A549 (cell line): ENCODE data around the gene RMND5A. TPM values are rescaled to one million over a fixed set of nuclear protein-coding genes. Genes with fewer than 3 reads are reported as not detected.

Experiments used
- ATAC-seq, 2 experiments: fragments of 200-7000 bp in 1 of 2; fragments of >200 bp in 1 of 2; cut with Nextera tagmentation in 1 of 2; cut with Tn5 transposase in 1 of 2; 3 replicates each; pipeline versions ENCODE4 v1.8.0 to v1.9.1; 2018 to 2020; ENCODE audit warnings: mild to moderate bottlenecking in 1 of 2, moderate library complexity in 1 of 2
- CTCF ChIA-PET: fragments of 300-600 bp; sonication (Branson Sonifier 250); formaldehyde crosslinking; extraction: SDS; loops from one replicate; lab custom pipeline; 2021; ENCODE audit warnings: antibody characterized with exemption, inconsistent platforms; lab: Yijun Ruan, JAX
- POLR2A ChIA-PET: fragments of 350-600 bp; formaldehyde crosslinking; extraction: SDS; loops from one replicate; lab custom pipeline; 2021; ENCODE audit warnings: antibody characterized with exemption, inconsistent platforms; lab: Yijun Ruan, JAX
- DNase-seq, 2 experiments: peaks; one replicate each; pipeline versions ENCODE4 v3.0.0 to v3.0.0-alpha.2; 2011 to 2016; ENCODE audit warnings: low read depth in 1 of 2, low spot score in 1 of 2
- FAIRE-seq: peaks from 2 replicates; lab custom pipeline; 2011; peaks lifted over from hg19 to GRCh38; lab: Jason Lieb, UNC
- H3K27ac ChIP-seq, 2 experiments: fragments of >200 bp; sonication (Bioruptor Twin); formaldehyde crosslinking; 3 replicates each; pipeline ENCODE4 v1.5.1; 2016 to 2017
- H3K4me1 ChIP-seq: fragments of >200 bp; sonication (Bioruptor Twin); formaldehyde crosslinking; 3 replicates; pipeline ENCODE4 v1.6.1; 2016
- H3K4me2 ChIP-seq: fragments of >200 bp; sonication (Bioruptor Twin); formaldehyde crosslinking; 3 replicates; pipeline ENCODE4 v1.6.1; 2016
- H3K4me3 ChIP-seq: fragments of >200 bp; sonication (Bioruptor Twin); formaldehyde crosslinking; 3 replicates; pipeline ENCODE4 v1.5.1; 2016
- H3K9me3 ChIP-seq: fragments of >200 bp; sonication (Bioruptor Twin); formaldehyde crosslinking; 3 replicates; pipeline ENCODE4 v1.6.1; 2016
- CBX2 ChIP-seq: fragments of 200-600 bp; sonication (generic); IDR thresholded peaks from 2 replicates; pipeline ENCODE4 v1.6.1; 2016; ENCODE audit warnings: low read depth, mild to moderate bottlenecking, borderline replicate concordance
- CEBPB ChIP-seq, 2 experiments: fragments of >200 bp in 1 of 2; sonication (Bioruptor Twin) in 1 of 2; formaldehyde crosslinking in 1 of 2; IDR thresholded peaks; 2 replicates each; pipeline ENCODE4 v1.6.1; 2012 to 2016
- CHD2 ChIP-seq: fragments of 150-350 bp; IDR thresholded peaks from 2 replicates; pipeline ENCODE4 v1.6.1; 2014; ENCODE audit warnings: low read length; ENCODE audit not compliant: partially characterized antibody
- CHD4 ChIP-seq: fragments of 200-600 bp; sonication (generic); IDR thresholded peaks from 2 replicates; pipeline ENCODE4 v1.6.1; 2016; ENCODE audit warnings: antibody characterized with exemption, mild to moderate bottlenecking, borderline replicate concordance
- E2F6 ChIP-seq: IDR thresholded peaks from 2 replicates; pipeline ENCODE4 v1.6.1; 2012; ENCODE audit warnings: low read depth, borderline replicate concordance
- ESRRA ChIP-seq: fragments of 150-350 bp; IDR thresholded peaks from 2 replicates; pipeline ENCODE4 v1.6.1; 2014; ENCODE audit warnings: mild to moderate bottlenecking, low read length, borderline replicate concordance
- FOSB ChIP-seq: fragments of 250-450 bp; sonication (Bioruptor Pico); IDR thresholded peaks from 2 replicates; pipeline ENCODE4 v1.5.0; 2020; ENCODE audit warnings: mild to moderate bottlenecking, moderate library complexity
- FOSL2 ChIP-seq, 2 experiments: fragments of 450-650 bp in 1 of 2; fragments of >200 bp in 1 of 2; sonication (Bioruptor Twin) in 1 of 2; formaldehyde crosslinking; IDR thresholded peaks; 2 replicates each; pipeline versions ENCODE4 v1.5.0 to v1.6.1; 2016 to 2020; ENCODE audit warnings: mild to moderate bottlenecking in 1 of 2, moderate library complexity in 1 of 2
- FOXS1 ChIP-seq: fragments of 250-450 bp; sonication (Bioruptor Pico); IDR thresholded peaks from 2 replicates; pipeline ENCODE4 v1.5.0; 2020; ENCODE audit warnings: mild to moderate bottlenecking, moderate library complexity
- GATA3 ChIP-seq: IDR thresholded peaks from 2 replicates; pipeline ENCODE4 v1.6.1; 2012; ENCODE audit warnings: borderline replicate concordance
- HDAC2 ChIP-seq: fragments of 200-600 bp; sonication (generic); IDR thresholded peaks from 2 replicates; pipeline ENCODE4 v1.6.1; 2016
- JUN ChIP-seq, 2 experiments: fragments of >200 bp; sonication (Bioruptor Twin); formaldehyde crosslinking; IDR thresholded peaks; 2 replicates in 1 of 2; 3 replicates in 1 of 2; pipeline ENCODE4 v1.6.1; 2016 to 2017
- JUNB ChIP-seq: fragments of >200 bp; sonication (Bioruptor Twin); formaldehyde crosslinking; IDR thresholded peaks from 2 replicates; pipeline ENCODE4 v1.6.1; 2016
- KDM5A ChIP-seq: fragments of 200-600 bp; sonication (generic); IDR thresholded peaks from 2 replicates; pipeline ENCODE4 v1.6.1; 2016; ENCODE audit warnings: antibody characterized with exemption, mild to moderate bottlenecking
- MAFK ChIP-seq: fragments of 450-650 bp; IDR thresholded peaks from 2 replicates; pipeline ENCODE4 v1.6.1; 2014; ENCODE audit not compliant: partially characterized antibody
- MAZ ChIP-seq: fragments of 150-350 bp; IDR thresholded peaks from 2 replicates; pipeline ENCODE4 v1.6.1; 2014; ENCODE audit warnings: antibody characterized with exemption, low read depth, low read length, borderline replicate concordance
- PBX3 ChIP-seq: IDR thresholded peaks from 2 replicates; pipeline ENCODE4 v1.6.1; 2012
- POLR2AphosphoS2 ChIP-seq: conservative IDR thresholded peaks from 2 replicates; pipeline ENCODE4 v1.6.1; 2012; ENCODE audit warnings: low read length, improper control_type of control experiment, inconsistent platforms
- RCOR1 ChIP-seq: fragments of 150-350 bp; IDR thresholded peaks from 2 replicates; pipeline ENCODE4 v1.6.1; 2014; ENCODE audit warnings: antibody characterized with exemption, low read length, low read depth
- REST ChIP-seq: fragments of 200-600 bp; sonication (generic); IDR thresholded peaks from 2 replicates; pipeline ENCODE4 v1.6.1; 2016; ENCODE audit warnings: antibody characterized with exemption, mild to moderate bottlenecking, moderate library complexity
- RNF2 ChIP-seq: fragments of 200-600 bp; sonication (generic); IDR thresholded peaks from 2 replicates; pipeline ENCODE4 v1.6.1; 2016; ENCODE audit warnings: low read depth, mild to moderate bottlenecking, antibody characterized with exemption, moderate library complexity, borderline replicate concordance
- SMC3 ChIP-seq: fragments of >200 bp; sonication (Bioruptor Twin); formaldehyde crosslinking; IDR thresholded peaks from 3 replicates; pipeline ENCODE4 v1.6.1; 2018; ENCODE audit warnings: inconsistent platforms
- SREBF2 ChIP-seq: fragments of 450-650 bp; IDR thresholded peaks from 2 replicates; pipeline ENCODE4 v1.6.1; 2014; ENCODE audit warnings: mild to moderate bottlenecking, moderate library complexity
- TFCP2L1 ChIP-seq: fragments of 250-450 bp; sonication (Bioruptor Pico); IDR thresholded peaks from 2 replicates; pipeline ENCODE4 v1.5.0; 2021; ENCODE audit warnings: mild to moderate bottlenecking
- TP53 ChIP-seq: fragments of 250-450 bp; sonication (Bioruptor Pico); IDR thresholded peaks from 2 replicates; pipeline ENCODE4 v1.5.0; 2021; ENCODE audit warnings: mild to moderate bottlenecking, moderate library complexity
- ZC3H11A ChIP-seq: fragments of 450-650 bp; IDR thresholded peaks from 2 replicates; pipeline ENCODE4 v1.6.1; 2014; ENCODE audit warnings: antibody characterized with exemption, mild to moderate bottlenecking
- ZFP36 ChIP-seq: fragments of 450-650 bp; IDR thresholded peaks from 2 replicates; pipeline ENCODE4 v1.6.1; 2014; ENCODE audit warnings: borderline replicate concordance; ENCODE audit not compliant: partially characterized antibody
- ZNF302 ChIP-seq: fragments of 250-450 bp; sonication (Bioruptor Pico); IDR thresholded peaks from 2 replicates; pipeline ENCODE4 v1.9.0; 2021; ENCODE audit warnings: inconsistent platforms, mild to moderate bottlenecking, moderate library complexity
- WGBS: methylation state at CpG from one replicate; pipeline ENCODE4 v1.1.6; 2017; ENCODE audit errors: missing lambda C conversion rate; 5-methylcytosine and 5-hydroxymethylcytosine counted together
- polyA plus RNA-seq, 4 experiments: library from polyadenylated mRNA; depleted of rRNA in 3 of 4; stranded (reverse); fragments of >200 nt; fragmentation: RNase III in 1 of 4; extraction: RNeasy Plus Mini Kit Qiagen cat#74134 plus additional on column Dnase treatment in 1 of 4; gene quantifications; 2 replicates in 3 of 4; 3 replicates in 1 of 4; pipeline ENCODE4 v1.2.3, GENCODE V29; 2011 to 2017
- TF ChIP-seq, protein P1 (sequence below): fragments of 450-650 bp; IDR thresholded peaks from 2 replicates; pipeline ENCODE4 v1.6.1; 2014; ENCODE audit warnings: antibody characterized with exemption

The RMND5A gene
- polyA plus RNA-seq, 2 of the 4 experiments (the other 2 are of a cell fraction) = 10.5 to 28.0 TPM

GRCh38 chr2:86815611-86816010 is 95.5 kb downstream of the RMND5A start:
- CTCF ChIA-PET = interaction anchor here (1.0 to 2.2 kb wide), 2 partner anchors 8 to 9 kb away, joined by 4 to 6 read pairs; no protein-coding TSS in a partner anchor
- peaks cover 5% of the 10 kb centered on the region; the same call in 1 of the 3 replicates for H3K4me1 ChIP-seq
- no peaks in the 10 kb centered on the region for H3K9me3 ChIP-seq
- 7% methylated on average over 1 of the region's 1 CpG for WGBS
- no peak for TF ChIP-seq SREBF2
- no peak for TF ChIP-seq ESRRA
- TF ChIP-seq, protein P1, sequence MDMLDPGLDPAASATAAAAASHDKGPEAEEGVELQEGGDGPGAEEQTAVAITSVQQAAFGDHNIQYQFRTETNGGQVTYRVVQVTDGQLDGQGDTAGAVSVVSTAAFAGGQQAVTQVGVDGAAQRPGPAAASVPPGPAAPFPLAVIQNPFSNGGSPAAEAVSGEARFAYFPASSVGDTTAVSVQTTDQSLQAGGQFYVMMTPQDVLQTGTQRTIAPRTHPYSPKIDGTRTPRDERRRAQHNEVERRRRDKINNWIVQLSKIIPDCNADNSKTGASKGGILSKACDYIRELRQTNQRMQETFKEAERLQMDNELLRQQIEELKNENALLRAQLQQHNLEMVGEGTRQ = no peak
- no peak for TF ChIP-seq SMC3
- no peak for TF ChIP-seq FOSB (CRISPR knock-in tag)
- no peak for TF ChIP-seq MAZ
- TF ChIP-seq FOSL2 (IDR thresholded peaks at IDR 0.05) = no peak
- TF ChIP-seq FOSL2 (CRISPR knock-in tag; IDR thresholded peaks at IDR 0.05) = no peak
- TF ChIP-seq RNF2 = no peak
- TF ChIP-seq POLR2AphosphoS2 = no peak
- no peak for TF ChIP-seq FOXS1
- TF ChIP-seq GATA3 = no peak
- TF ChIP-seq ZC3H11A = no peak
- TF ChIP-seq E2F6 = no peak
- TF ChIP-seq ZNF302 (CRISPR knock-in tag) = no peak
- TF ChIP-seq MAFK = no peak
- TF ChIP-seq HDAC2 = no peak
- no peak overlapping the region for H3K27ac ChIP-seq
- no peak overlapping the region for H3K4me3 ChIP-seq
- DNase-seq (no peak), ATAC-seq (no peak), FAIRE-seq (no peak)
- no peak overlapping the region for H3K4me2 ChIP-seq
- POLR2A ChIA-PET = no interaction called here

GRCh38 chr2:86818114-86818801 is 98.2 kb downstream of the RMND5A start:
- ChIA-PET POLR2A (interaction anchor here (0.6 kb wide), 1 partner anchor 14 kb away, joined by 4 read pairs; no protein-coding TSS in a partner anchor), CTCF (interaction anchor here (1.1 to 1.2 kb wide), 2 partner anchors 10 kb away, joined by 5 to 9 read pairs; no protein-coding TSS in a partner anchor)
- no peak for DNase-seq
- Histone ChIP-seq H3K9me3 (peaks cover 9% of the 10 kb centered on the region; the same call in 2 of the 3 replicates), H3K4me3 (no peak overlapping the region), H3K4me2 (no peak overlapping the region), H3K27ac (no peak overlapping the region), H3K4me1 (peaks cover 5% of the 10 kb centered on the region; the same call in 1 of the 3 replicates)
- TF ChIP-seq RCOR1 (no peak), SMC3 (no peak), FOSL2 (IDR thresholded peaks at IDR 0.05) (no peak), FOSL2 (CRISPR knock-in tag; IDR thresholded peaks at IDR 0.05) (no peak), PBX3 (no peak), JUNB (no peak)
- 74% methylated on average over 4 of the region's 4 CpGs for WGBS
- no peak for ATAC-seq
- no peak for FAIRE-seq

DNA sequence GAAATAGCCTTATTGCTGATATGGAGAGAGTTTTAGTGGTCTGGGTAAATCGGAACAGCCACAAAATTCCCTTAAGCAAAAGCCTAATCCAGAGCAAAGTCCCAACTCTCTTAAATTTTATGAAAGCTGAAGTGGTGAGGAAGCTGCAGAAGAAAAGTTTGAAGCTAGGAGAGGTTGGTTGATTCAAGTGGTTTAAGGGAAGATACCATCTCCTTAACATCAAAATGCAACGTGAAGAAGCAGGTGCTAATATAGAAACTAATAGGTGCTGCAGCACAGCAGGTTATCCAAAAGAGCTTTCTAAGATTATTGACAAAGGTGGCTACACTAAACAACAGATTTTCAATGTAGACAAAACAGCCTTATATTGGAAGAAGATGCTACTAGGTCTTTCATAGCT is 98.9 kb downstream of the RMND5A start:
- DNase-seq (no peak), ATAC-seq (no peak)
- no peak for TF ChIP-seq KDM5A
- no peak for TF ChIP-seq HDAC2
- no peak for TF ChIP-seq ZNF302 (CRISPR knock-in tag)
- TF ChIP-seq MAFK = no peak
- no peak for TF ChIP-seq CBX2
- no peak for TF ChIP-seq CEBPB (IDR thresholded peaks at IDR 0.05)
- no peak for TF ChIP-seq CHD4
- no peak for TF ChIP-seq ZFP36
- no peak for TF ChIP-seq TFCP2L1
- no peak for TF ChIP-seq TP53 (CRISPR knock-in tag)
- TF ChIP-seq JUN (IDR thresholded peaks at IDR 0.05) = no peak
- no peak for TF ChIP-seq CHD2
- TF ChIP-seq REST = no peak
- no peak for TF ChIP-seq JUNB

More for the DNA sequence above, 98.9 kb downstream of the RMND5A start:
- no peak overlapping the region for H3K4me3 ChIP-seq
- ChIA-PET POLR2A (no interaction called here), CTCF (interaction anchor here (1.1 kb wide), 1 partner anchor 10 kb away, joined by 9 read pairs; no protein-coding TSS in a partner anchor)
- WGBS = 77% methylated on average over 2 of the region's 2 CpGs
- no peak for FAIRE-seq
- no peak overlapping the region for H3K4me2 ChIP-seq
- H3K27ac ChIP-seq = no peak overlapping the region
- peaks cover 5% of the 10 kb centered on the region; the same call in 1 of the 3 replicates for H3K4me1 ChIP-seq
- peaks cover 9% of the 10 kb centered on the region; the same call in 2 of the 3 replicates for H3K9me3 ChIP-seq
